HG03354 (cell line): ENCODE measurements around the gene ZNF23.

ENCODE experiments used
- ATAC-seq: cut with Tn5 transposase; IDR thresholded peaks from one replicate; pipeline ENCODE4 v1.9.1; 2021; ENCODE audit warnings: mild to moderate bottlenecking; ENCODE audit not compliant: unreplicated experiment, poor library complexity, severe bottlenecking

Gene ZNF23

DNA sequence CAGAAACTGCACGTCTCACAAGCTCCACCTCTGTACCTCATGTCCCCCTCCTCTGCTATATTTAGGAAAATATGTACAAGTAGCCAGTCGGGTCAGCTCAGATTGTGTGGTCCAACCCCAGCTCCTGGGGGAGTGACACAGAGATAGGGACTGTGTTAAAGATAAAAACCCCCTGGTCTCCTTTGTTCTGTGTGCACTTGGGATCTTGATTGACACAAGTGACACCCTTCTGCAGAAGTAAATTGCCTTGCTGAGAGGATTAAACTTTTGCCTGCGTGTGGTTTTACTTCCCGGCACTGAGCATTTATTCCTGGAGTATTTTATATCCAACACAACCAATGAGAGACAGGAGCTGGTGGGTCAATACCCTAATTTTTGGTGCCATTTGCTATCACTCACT is 57.7 kb downstream of the ZNF23 start:
- no peak for ATAC-seq

DNA sequence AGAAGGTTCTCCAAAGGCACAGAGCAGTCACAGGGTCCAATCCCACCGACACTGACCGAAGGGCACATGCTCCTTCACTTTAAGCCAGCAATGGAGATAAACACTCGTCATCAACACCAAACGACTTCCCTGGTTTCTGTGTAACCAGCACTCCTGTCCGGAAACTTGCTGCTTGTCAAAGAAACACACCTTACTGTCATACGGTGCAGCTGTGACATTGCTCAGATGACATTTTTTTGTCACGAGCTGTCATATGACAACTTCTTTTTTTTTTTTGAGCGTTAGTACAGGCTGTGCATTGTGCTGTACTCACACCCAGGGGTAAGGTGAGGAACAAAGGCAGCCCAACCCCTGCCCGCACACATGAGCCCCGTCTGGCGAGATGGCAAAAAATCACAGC is 59.4 kb downstream of the ZNF23 start:
- no peak for ATAC-seq

GRCh38 chr16:71402007-71402406 is 60.0 kb downstream of the ZNF23 start:
- no peak for ATAC-seq

DNA sequence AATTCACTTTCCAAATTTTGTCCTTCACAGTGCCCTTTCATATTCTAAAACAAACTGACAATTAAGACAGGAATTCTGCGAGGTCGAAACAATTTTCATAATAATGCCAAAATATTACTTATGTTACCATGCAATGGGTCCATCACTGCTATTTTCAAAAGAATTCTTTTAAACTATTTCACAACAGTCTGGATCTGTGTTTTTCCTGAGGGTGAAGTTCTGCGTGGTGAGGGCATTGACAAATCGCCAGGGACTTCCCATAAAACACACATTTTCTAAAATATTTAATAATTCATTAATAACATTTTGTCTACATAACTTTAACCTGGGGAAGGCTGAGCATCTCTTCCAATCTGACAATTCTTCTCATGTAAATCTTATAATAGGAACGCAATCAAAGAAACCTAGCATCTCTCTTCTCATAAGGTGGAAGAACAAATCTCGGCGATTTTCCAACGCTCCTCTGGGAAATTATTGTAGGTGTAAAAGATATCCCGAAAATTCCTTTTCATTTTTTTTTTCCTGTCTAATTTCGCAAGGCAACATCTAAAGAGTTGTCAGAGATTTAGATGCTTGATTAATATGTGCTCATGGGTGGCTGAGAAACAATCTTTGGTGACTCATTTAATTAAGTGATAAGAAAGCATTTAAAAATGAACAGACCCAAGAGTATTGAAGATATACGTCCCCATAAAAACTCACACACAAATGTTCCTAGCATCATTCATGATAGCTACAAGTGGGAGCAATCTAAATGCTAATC is 62.1 kb downstream of the ZNF23 start:
- ATAC-seq = no peak
